GM23338 (cell line): ENCODE data around the gene SLC39A11. TPM values are rescaled to one million over a fixed set of nuclear protein-coding genes. Genes with fewer than 3 reads are reported as not detected.

Source experiments
- ATAC-seq: fragments of 200-7000 bp; cut with Tn5 transposase; 3 replicates; pipeline ENCODE4 v1.9.1; 2020
- DNase-seq: peaks from one replicate; pipeline ENCODE4 v3.0.0-alpha.2; 2015; ENCODE audit warnings: low spot score
- H2AFZ ChIP-seq: fragments of 200-600 bp; sonication (generic); 2 replicates; pipeline ENCODE4 v1.8.0; 2016; ENCODE audit warnings: antibody characterized with exemption, mild to moderate bottlenecking, moderate library complexity
- H3F3A ChIP-seq: fragments of 200-600 bp; sonication (generic); replicated peaks from 2 replicates; pipeline ENCODE4 v1.8.0; 2017; ENCODE audit warnings: antibody characterized with exemption, mixed run types, low read depth
- H3K27ac ChIP-seq: fragments of 200-600 bp; sonication (generic); 2 replicates; pipeline ENCODE4 v1.6.1; 2016; ENCODE audit warnings: low read depth
- H3K27me3 ChIP-seq: fragments of 200-600 bp; sonication (generic); 2 replicates; pipeline ENCODE4 v1.8.0; 2016; ENCODE audit warnings: mild to moderate bottlenecking, mixed run types, moderate library complexity; ENCODE audit not compliant: insufficient read depth
- H3K36me3 ChIP-seq: fragments of 200-600 bp; sonication (generic); 2 replicates; pipeline ENCODE4 v1.8.0; 2016; ENCODE audit warnings: mild to moderate bottlenecking; ENCODE audit not compliant: insufficient read depth
- H3K4me1 ChIP-seq: fragments of 200-600 bp; sonication (generic); 2 replicates; pipeline ENCODE4 v1.8.0; 2016; ENCODE audit warnings: mild to moderate bottlenecking, moderate library complexity; ENCODE audit not compliant: insufficient read depth
- H3K4me2 ChIP-seq: fragments of 200-600 bp; sonication (generic); 2 replicates; pipeline ENCODE4 v1.7.1; 2017; ENCODE audit warnings: mixed run types
- H3K4me3 ChIP-seq: fragments of 200-600 bp; sonication (generic); 2 replicates; pipeline ENCODE4 v1.6.1; 2016; ENCODE audit warnings: mixed run types
- H3K79me2 ChIP-seq: fragments of 200-600 bp; sonication (generic); replicated peaks from 2 replicates; pipeline ENCODE4 v1.8.0; 2017; ENCODE audit warnings: mild to moderate bottlenecking; ENCODE audit not compliant: insufficient read depth
- H3K9me2 ChIP-seq: fragments of 200-600 bp; sonication (generic); 2 replicates; pipeline ENCODE4 v1.8.0; 2017; ENCODE audit not compliant: insufficient read depth
- H4K20me1 ChIP-seq: fragments of 200-600 bp; sonication (generic); replicated peaks from 2 replicates; pipeline ENCODE4 v1.8.0; 2017; ENCODE audit warnings: mild to moderate bottlenecking; ENCODE audit not compliant: insufficient read depth
- H3K27ac Mint-ChIP-seq: 2 replicates; pipeline ENCODE4 v1.8.0; 2020; ENCODE audit warnings: inconsistent platforms, mild to moderate bottlenecking, moderate library complexity, mixed read lengths
- H3K27me3 Mint-ChIP-seq: 3 replicates; pipeline ENCODE4 v1.8.0; 2022; ENCODE audit warnings: low read depth, mild to moderate bottlenecking, moderate library complexity, mixed read lengths, inconsistent platforms; ENCODE audit not compliant: insufficient read depth, poor library complexity
- H3K36me3 Mint-ChIP-seq: 3 replicates; pipeline ENCODE4 v1.8.0; 2021; ENCODE audit warnings: low read depth, mild to moderate bottlenecking, inconsistent platforms, moderate library complexity, mixed read lengths
- H3K4me1 Mint-ChIP-seq: 3 replicates; pipeline ENCODE4 v1.8.0; 2020; ENCODE audit warnings: mild to moderate bottlenecking, inconsistent platforms, mixed read lengths
- H3K4me3 Mint-ChIP-seq: 3 replicates; pipeline ENCODE4 v1.8.0; 2021; ENCODE audit warnings: moderate library complexity, mild to moderate bottlenecking, inconsistent platforms, mixed read lengths
- H3K9me3 Mint-ChIP-seq: 3 replicates; pipeline ENCODE4 v1.8.0; 2020; ENCODE audit warnings: moderate library complexity, mild to moderate bottlenecking, inconsistent platforms, mixed read lengths
- CREB1 ChIP-seq: fragments of 250-450 bp; sonication (Bioruptor Pico); IDR thresholded peaks from 2 replicates; pipeline ENCODE4 v1.5.0; 2020; ENCODE audit warnings: low read depth, mild to moderate bottlenecking, moderate library complexity
- EZH2 ChIP-seq: fragments of 200-600 bp; sonication (generic); IDR thresholded peaks from one replicate; pipeline ENCODE4 v1.8.0; 2017; ENCODE audit warnings: antibody characterized with exemption, mild to moderate bottlenecking, low read depth; ENCODE audit not compliant: unreplicated experiment
- EZH2phosphoT487 ChIP-seq: fragments of 200-600 bp; sonication (generic); IDR thresholded peaks from one replicate; pipeline ENCODE4 v1.8.1; 2018; ENCODE audit warnings: antibody characterized with exemption; ENCODE audit not compliant: unreplicated experiment
- NANOG ChIP-seq: IDR thresholded peaks from 2 replicates; pipeline ENCODE4 v1.6.1; 2016; ENCODE audit warnings: antibody characterized with exemption, borderline replicate concordance
- STAT1 ChIP-seq: IDR thresholded peaks from one replicate; pipeline ENCODE4 v1.6.1; 2016; ENCODE audit warnings: antibody characterized with exemption; ENCODE audit not compliant: unreplicated experiment
- ZNF114 ChIP-seq: fragments of 250-450 bp; sonication (Bioruptor Pico); IDR thresholded peaks from 2 replicates; pipeline ENCODE4 v1.5.0; 2020; ENCODE audit warnings: mild to moderate bottlenecking, moderate library complexity
- ZNF331 ChIP-seq: fragments of 250-450 bp; sonication (Bioruptor Pico); IDR thresholded peaks from 2 replicates; pipeline ENCODE4 v1.5.0; 2020; ENCODE audit warnings: low read depth, mild to moderate bottlenecking, moderate library complexity
- ZNF462 ChIP-seq: fragments of 250-450 bp; sonication (Bioruptor Pico); IDR thresholded peaks from 2 replicates; pipeline ENCODE4 v1.5.0; 2020; ENCODE audit warnings: mild to moderate bottlenecking, moderate library complexity
- polyA plus RNA-seq: library from polyadenylated mRNA; unstranded; fragments of >200 nt; fragmentation: Nextera tagmentation; extraction: Ambion mirVana; gene quantifications from 2 replicates; pipeline ENCODE4 v1.2.1, GENCODE V29; 2016
- total RNA-seq: library from RNA; depleted of rRNA; stranded (reverse); fragments of >200 nt; shearing (Covaris generic); gene quantifications from 2 replicates; pipeline ENCODE4 v1.2.3, GENCODE V29; 2014
- TF ChIP-seq, protein P1 (sequence below): IDR thresholded peaks from 2 replicates; pipeline ENCODE4 v1.6.1; 2016; ENCODE audit warnings: antibody characterized with exemption
- TF ChIP-seq, protein P2 (sequence below): IDR thresholded peaks from one replicate; pipeline ENCODE4 v1.6.1; 2018; ENCODE audit warnings: antibody characterized with exemption; ENCODE audit not compliant: unreplicated experiment

Gene SLC39A11
- total and polyA plus RNA-seq, 2 experiments from 2014 or later: 10.8 to 18.1 TPM

DNA sequence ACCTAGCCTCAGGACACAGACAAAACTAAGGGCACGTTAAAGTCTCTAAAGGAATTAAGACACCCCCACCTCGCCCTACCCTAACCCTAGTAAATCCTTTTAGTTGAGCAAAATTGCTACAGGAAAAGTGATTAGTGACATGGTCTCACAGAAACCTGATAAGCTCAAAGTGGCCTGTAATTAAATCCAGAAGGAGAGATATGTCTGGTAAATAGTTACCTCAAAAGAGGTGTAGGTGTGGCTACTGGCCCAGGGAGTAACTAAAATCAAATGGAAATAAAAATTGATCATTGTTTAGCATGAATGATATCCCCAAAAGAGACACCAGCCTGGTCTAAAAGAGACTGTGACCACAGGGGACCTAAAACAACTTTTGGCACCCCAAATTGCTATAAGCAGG is 168.3 kb downstream of the SLC39A11 start:
- H3K27ac Mint-ChIP-seq: no peak overlapping the region
- ATAC-seq (no peak), DNase-seq (no peak)
- no peaks in the 10 kb centered on the region for H3K4me1 Mint-ChIP-seq
- H3K4me3 Mint-ChIP-seq: no peak overlapping the region
- H3K36me3 Mint-ChIP-seq: no peaks in the 10 kb centered on the region
- Histone ChIP-seq H2AFZ (no peak overlapping the region), H3K4me2 (no peak overlapping the region), H4K20me1 (no peaks in the 10 kb centered on the region), H3K27ac (no peak overlapping the region), H3K4me1 (no peaks in the 10 kb centered on the region), H3K9me2 (no peaks in the 10 kb centered on the region), H3K79me2 (no peaks in the 10 kb centered on the region), H3F3A (no peaks in the 10 kb centered on the region), H3K4me3 (no peak overlapping the region), H3K36me3 (no peaks in the 10 kb centered on the region), H3K27me3 (no peaks in the 10 kb centered on the region)
- TF ChIP-seq ZNF462 (CRISPR knock-in tag) (no peak), ZNF114 (no peak), EZH2phosphoT487 (no peak), STAT1 (no peak), CREB1 (CRISPR knock-in tag) (no peak), NANOG (no peak), EZH2 (no peak), ZNF331 (no peak)
- TF ChIP-seq, protein P1, sequence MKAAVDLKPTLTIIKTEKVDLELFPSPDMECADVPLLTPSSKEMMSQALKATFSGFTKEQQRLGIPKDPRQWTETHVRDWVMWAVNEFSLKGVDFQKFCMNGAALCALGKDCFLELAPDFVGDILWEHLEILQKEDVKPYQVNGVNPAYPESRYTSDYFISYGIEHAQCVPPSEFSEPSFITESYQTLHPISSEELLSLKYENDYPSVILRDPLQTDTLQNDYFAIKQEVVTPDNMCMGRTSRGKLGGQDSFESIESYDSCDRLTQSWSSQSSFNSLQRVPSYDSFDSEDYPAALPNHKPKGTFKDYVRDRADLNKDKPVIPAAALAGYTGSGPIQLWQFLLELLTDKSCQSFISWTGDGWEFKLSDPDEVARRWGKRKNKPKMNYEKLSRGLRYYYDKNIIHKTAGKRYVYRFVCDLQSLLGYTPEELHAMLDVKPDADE: no peak
- TF ChIP-seq, protein P2, sequence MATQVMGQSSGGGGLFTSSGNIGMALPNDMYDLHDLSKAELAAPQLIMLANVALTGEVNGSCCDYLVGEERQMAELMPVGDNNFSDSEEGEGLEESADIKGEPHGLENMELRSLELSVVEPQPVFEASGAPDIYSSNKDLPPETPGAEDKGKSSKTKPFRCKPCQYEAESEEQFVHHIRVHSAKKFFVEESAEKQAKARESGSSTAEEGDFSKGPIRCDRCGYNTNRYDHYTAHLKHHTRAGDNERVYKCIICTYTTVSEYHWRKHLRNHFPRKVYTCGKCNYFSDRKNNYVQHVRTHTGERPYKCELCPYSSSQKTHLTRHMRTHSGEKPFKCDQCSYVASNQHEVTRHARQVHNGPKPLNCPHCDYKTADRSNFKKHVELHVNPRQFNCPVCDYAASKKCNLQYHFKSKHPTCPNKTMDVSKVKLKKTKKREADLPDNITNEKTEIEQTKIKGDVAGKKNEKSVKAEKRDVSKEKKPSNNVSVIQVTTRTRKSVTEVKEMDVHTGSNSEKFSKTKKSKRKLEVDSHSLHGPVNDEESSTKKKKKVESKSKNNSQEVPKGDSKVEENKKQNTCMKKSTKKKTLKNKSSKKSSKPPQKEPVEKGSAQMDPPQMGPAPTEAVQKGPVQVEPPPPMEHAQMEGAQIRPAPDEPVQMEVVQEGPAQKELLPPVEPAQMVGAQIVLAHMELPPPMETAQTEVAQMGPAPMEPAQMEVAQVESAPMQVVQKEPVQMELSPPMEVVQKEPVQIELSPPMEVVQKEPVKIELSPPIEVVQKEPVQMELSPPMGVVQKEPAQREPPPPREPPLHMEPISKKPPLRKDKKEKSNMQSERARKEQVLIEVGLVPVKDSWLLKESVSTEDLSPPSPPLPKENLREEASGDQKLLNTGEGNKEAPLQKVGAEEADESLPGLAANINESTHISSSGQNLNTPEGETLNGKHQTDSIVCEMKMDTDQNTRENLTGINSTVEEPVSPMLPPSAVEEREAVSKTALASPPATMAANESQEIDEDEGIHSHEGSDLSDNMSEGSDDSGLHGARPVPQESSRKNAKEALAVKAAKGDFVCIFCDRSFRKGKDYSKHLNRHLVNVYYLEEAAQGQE: no peak
- no peaks in the 10 kb centered on the region for H3K27me3 Mint-ChIP-seq
- no peaks in the 10 kb centered on the region for H3K9me3 Mint-ChIP-seq
